Stimulated activated CD8-positive, alpha-beta memory T cell treated with anti-CD3 and anti-CD28 coated beads, Interleukin-12 subunit alpha, Interleukin-12 subunit beta, amount 100 ng/mL, for 24 hours (primary cell): ENCODE results near the gene KRTAP10-12.
"Not testable (repeated sequence)": the region's sequence is repeated elsewhere in the genome, so short reads cannot be mapped to it uniquely, and the experiment has no call there.

Experiments used
- DNase-seq: peaks from one replicate; pipeline ENCODE4 v3.0.0-alpha.2; 2020; ENCODE audit errors: extremely low read depth

KRTAP10-12 gene

DNA sequence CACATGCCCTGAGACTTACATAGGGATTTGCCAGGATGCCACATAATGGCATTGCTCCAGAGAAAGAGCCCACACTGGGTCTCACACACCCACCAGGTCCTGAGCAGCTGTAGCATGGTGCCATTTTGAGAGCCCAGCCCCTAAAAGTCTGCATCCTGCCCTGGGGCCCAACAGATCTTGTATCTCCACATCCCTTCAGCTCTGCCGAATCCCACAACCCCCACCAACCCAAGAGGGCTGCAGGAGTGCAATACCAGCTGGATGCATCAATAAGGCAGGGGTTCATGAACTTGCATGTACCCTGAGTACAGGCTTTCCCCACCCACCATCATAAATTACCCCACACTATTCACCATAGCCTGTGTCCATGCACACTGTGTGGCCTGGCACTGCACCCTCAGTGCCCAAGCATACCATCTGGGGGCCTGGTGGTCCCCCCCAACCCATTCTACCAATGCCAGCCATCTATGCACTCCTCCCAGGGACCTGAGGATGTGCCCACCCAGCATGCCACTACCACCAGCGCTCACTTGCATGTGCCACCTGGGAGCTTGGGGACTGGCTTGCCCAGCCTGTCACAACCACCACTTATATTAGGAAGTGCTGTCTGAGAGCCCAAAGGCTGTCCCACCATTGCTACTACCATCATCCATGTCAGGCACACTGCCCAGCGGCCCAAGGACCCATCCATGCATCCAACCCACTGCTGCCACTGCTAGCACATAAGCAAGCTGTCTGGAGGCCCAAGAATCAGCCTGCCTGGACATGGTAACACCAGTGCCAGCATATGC is 26.1 kb upstream of the KRTAP10-12 start:
- DNase-seq = no peak

GRCh38 chr21:44671911-44672310 is 25.1 kb upstream of the KRTAP10-12 start:
- no peak for DNase-seq

- no peak for DNase-seq
These were observed 19.1 kb upstream of the KRTAP10-12 start for GRCh38 chr21:44677881-44678280.

DNA sequence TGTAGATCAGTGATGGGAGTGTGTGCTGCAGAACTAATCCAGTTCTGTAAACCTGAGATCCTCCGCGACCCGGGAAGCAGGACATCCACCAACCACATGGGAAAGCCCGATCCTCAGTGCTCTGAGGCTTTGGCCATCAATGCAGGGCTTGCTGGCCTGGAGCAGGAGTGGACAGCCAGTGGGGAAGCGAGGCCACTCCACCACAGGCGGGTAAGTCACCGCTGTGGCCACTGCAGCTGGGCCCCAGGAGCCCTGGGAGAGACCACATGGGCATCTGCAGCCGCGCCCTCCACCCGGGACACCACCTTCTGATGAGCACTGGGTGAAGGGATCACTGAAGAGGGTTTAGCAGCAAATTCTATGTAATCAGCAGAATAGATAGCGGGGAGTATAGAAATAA is 15.8 kb upstream of the KRTAP10-12 start:
- DNase-seq = no peak

DNA sequence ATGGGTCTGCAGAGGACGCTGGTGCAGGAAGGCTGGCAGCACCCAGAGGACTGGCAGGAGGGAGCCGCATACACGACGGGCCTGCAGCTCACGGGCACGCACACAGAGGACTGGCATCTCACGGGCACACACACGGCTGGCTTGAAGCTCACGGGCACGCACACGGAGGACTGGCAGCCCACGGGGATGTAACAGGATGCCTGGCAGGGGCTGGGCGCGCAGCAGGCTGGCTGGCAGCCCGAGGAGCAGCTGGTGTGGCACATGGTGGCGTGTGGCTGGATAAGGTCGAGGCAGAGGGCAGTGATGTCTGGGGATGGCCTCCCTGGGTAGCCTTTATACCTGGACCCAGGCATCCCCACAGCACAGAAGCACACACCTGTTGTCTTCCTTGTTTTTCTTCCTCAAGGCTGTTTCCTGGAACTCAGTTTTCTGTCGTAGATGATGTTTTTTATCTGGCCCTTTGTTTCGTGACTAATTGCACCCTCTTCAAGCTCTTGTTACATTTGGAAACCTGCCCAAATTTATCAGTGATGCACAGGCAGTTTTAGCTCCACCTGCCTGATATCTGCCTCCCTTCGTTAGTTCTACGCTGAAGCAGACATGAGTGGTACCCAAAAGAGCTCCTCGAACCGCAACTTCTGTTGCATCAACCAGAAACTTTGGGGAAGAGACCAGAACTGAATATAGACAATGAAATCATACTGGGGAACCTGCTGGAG is 15.0 kb upstream of the KRTAP10-12 start, which contains the start of gene KRTAP12-1:
Gene KRTAP12-1, minus strand, starts transcription at position 303 of the 719 bp plus-strand sequence. Its CDS starts 40 bp downstream, at position 263.
- no peak for DNase-seq

DNA sequence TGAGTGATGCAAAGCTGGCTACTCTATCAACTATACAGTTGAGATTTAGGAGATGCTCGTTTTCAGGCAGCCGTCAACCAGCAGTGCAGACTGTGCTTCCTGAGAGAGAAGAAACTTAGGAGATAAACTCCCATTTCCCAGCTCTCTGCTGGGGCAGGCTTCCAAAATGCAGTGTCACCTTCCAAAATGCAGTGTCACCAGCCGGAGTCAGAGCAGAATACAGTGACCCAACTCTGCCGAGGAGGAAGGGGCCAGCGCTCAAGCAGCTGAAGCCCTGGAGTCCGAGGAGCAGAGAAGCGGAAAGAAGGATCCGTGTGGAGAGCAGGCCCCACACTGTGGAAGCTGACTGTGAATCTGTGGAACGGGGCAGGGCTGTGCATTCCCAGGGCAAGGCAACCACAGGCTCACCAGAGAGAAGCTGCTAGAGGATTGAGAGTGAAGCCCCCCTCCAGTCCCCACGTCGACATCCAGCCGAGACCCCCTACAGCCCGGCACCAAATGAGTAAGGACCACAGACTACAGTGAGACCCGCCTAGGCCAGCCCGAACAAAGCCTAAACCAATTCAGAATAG is 14.3 kb upstream of the KRTAP10-12 start:
- DNase-seq = no peak

DNA sequence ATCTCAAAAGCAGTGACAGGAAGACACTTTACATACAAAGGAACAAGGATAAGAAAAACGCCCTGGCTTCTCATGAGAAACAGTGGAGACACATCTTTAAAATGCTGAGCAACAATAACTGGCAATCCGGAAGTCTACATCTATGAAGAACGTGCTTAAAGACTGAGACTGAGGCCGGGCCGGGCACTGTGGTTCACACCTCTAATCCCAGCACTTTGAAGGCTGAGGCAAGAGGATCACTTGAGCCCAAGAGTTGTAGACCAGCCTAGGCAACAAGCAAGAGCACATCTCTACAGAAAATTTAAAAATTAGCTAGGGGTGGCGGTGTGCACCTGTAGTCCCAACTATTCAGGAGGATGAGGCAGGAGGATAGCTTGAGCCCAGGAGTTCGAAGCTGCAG is 12.9 kb upstream of the KRTAP10-12 start:
- DNase-seq = no peak

- DNase-seq = no peak
These were observed 12.5 kb upstream of the KRTAP10-12 start for GRCh38 chr21:44684483-44684882.

GRCh38 chr21:44685050-44685449 is 11.9 kb upstream of the KRTAP10-12 start:
- not testable (repeated sequence) for DNase-seq

DNA sequence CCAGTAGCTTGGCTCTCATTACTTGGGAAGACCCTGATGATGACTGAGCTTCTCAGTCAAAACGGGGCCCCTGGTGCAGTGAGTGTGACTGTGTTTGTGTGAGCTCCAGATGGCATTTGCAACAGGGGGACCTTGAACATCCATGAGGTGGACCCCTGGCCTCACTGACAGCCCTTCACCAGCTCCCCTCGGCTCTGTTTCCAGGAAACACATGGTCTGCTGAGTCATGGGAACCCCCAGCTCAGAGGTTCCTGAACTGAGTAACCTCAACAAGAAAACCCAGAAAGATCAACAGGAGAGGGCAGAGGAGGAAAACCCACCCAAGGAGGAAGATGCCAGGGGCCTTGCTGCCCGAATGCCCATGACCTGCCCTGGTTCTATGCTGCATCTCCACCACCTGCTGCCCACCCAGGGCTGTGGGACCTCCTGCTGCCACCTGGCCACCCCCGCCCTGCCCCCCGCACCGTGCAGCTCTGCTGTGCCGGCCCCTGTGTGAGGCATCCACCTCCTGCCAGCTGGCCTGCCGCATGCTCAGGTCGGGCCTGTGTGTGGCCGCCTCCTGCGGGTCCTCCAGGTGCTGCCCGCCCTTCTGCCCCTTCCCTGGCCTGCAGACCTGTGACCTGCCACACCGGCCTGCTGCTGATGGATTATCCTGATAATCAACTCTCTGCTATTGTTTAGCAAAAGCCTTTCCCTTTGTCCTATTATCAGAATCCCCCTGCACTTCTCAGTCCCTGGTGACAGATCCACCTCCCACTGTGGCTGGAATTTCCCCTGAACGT is 10.8 kb upstream of the KRTAP10-12 start:
- DNase-seq = no peak

- no peak for DNase-seq
These were observed 10.0 kb upstream of the KRTAP10-12 start for GRCh38 chr21:44686843-44687561.

GRCh38 chr21:44687671-44688070 is 9.3 kb upstream of the KRTAP10-12 start:
- no peak for DNase-seq

DNA sequence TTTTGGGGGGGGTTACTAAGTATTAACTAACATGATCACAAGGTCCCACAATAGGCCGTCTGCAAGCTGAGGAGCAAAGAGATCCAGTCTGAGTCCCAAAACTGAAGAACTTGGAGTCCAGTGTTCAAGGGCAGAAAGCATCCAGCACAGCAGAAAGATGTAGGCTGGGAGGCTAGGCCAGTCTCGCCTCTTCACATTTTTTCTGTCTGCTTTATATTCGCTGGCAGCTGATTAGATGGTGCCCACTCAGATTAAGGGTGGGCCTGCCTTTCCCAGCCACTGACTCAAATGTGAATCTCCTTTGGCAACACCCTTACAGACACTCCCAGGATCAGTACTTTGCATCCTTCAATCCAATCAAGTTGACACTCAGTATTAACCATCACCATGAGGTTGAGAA is 7.2 kb upstream of the KRTAP10-12 start:
- not testable (repeated sequence) for DNase-seq

GRCh38 chr21:44691686-44692085 is 5.3 kb upstream of the KRTAP10-12 start:
- no peak for DNase-seq

DNA sequence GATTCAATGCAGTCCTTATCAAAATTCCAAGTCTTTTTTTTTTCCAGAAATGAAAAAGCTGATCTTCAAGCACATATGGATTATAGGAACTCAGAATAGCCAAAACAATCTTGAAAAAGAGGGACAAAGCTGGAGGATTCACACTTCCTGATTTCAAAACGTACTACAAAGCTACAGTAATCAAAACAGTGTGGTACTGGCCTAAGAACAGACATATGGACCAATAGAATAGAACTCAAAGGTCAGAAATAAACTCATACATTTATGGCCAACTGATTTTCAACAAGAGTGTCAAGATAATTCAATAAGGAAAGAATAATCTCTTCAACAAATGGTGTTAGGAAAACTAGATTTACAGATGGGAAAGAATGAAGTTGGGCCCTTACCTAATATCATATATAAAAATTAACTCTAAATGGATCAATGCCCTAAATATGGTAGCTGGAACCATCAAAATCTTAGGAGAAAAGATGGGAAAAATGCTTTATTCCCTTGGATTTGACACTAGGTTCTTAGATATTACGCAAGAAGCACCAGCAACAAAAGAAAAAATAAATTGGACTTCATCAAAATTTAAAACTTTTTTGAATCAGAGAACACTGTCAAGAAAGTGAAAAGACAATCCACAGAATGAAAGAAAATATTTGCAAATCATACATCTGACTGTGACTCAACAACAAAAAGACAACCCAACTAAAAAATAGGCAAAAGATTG is 4.0 kb upstream of the KRTAP10-12 start:
- no peak for DNase-seq

- DNase-seq = no peak
These were observed 2.2 kb upstream of the KRTAP10-12 start for GRCh38 chr21:44694776-44695175.

- no peak for DNase-seq
These were observed 1.8 kb upstream of the KRTAP10-12 start for GRCh38 chr21:44695184-44695583.

DNA sequence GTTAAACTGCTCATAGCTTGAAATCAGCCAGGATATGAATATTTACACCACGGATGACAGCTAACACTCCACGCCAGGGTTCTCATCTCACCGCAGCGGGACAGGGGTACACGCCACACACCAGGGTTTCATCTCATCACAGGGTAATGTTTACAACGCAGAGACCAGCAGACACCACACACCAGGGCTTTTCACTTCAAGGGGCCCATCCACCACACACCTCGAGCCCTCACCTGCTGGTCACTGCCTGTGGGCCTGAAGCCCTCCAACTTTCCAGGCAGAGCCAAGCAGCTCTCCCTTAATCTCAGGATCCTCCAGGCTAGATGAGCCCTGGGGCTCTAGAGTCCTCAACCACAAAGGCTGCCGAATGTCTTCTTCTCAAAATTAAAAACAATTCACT is 1.3 kb upstream of the KRTAP10-12 start:
- no peak for DNase-seq

GRCh38 chr21:44696572-44696971 is 400 bp upstream of the KRTAP10-12 start:
- no peak for DNase-seq
